HG03575 (cell line): Measurements from ENCODE around the gene TSC2.
"Not testable (repeated sequence)": the region's sequence is repeated elsewhere in the genome, so short reads cannot be mapped to it uniquely, and the experiment has no call there.

Experiments used
- ATAC-seq: cut with Tn5 transposase; IDR thresholded peaks from one replicate; pipeline ENCODE4 v1.9.1; 2021; ENCODE audit not compliant: unreplicated experiment, insufficient number of reproducible peaks, low FRiP score; ENCODE audit errors: extremely low read depth

Gene TSC2

GRCh38 chr16:2125609-2126008 lies 77.8 kb downstream of the TSC2 start:
- not testable (repeated sequence) for ATAC-seq

DNA sequence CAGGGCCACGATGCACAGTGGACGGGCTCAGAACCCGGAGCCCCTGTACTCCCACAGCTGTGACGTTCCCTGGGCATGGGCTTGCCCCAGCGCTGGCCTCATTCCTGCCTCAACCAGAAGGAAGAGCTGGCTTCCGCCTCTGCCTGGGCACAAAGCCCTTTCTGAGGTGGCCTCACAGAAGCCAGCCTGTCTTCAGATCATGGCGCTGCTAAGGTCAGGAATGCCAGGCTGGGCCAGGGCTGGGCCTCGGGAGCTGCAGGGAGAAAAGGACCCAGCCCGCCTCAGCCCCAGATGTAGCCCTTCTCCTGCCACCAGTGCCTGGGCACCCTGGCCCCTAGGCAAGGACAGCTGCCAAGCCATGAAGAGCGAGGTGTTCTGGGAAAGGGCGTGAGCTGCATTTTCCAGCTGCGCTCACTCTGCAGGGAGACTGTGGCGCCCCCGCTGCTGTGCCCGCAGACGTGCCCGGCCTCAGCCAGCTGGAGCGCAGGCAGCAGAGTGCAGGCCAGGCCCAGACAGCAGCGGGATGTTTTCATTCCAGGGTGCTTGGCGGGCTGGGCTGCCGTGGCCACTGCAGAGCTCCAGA lies 78.5 kb downstream of the TSC2 start:
- not testable (repeated sequence) for ATAC-seq

- not testable (repeated sequence) for ATAC-seq
Observed at GRCh38 chr16:2126928-2127556, 79.3 kb downstream of the TSC2 start.

- ATAC-seq = not testable (repeated sequence)
Observed at GRCh38 chr16:2127630-2128280, 80.0 kb downstream of the TSC2 start.

- not testable (repeated sequence) for ATAC-seq
Observed at GRCh38 chr16:2129251-2129650, 81.5 kb downstream of the TSC2 start.

GRCh38 chr16:2129890-2130447 lies 82.2 kb downstream of the TSC2 start:
- not testable (repeated sequence) for ATAC-seq

- not testable (repeated sequence) for ATAC-seq
Observed at GRCh38 chr16:2133797-2134196, 86.0 kb downstream of the TSC2 start.

GRCh38 chr16:2135071-2135470 lies 87.3 kb downstream of the TSC2 start:
- not testable (repeated sequence) for ATAC-seq

- not testable (repeated sequence) for ATAC-seq
Observed at GRCh38 chr16:2135770-2136490, 88.1 kb downstream of the TSC2 start, which contains the start of gene PKD1. Gene PKD1 (minus strand): TSS chr16:2135898. CDS start chr16:2135689, 209 bp downstream.
